Activated B cell treated with CpG ODN at 0.5 μM for 24 hours (primary cell): ENCODE results near the gene MECR. TPM values are rescaled to one million over a fixed set of nuclear protein-coding genes. Genes with fewer than 3 reads are reported as not detected.

Source experiments
- ATAC-seq: fragments of 200-7000 bp; cut with Tn5 transposase; one replicate; pipeline ENCODE4 v1.10.0; 2021; ENCODE audit warnings: low read depth, mild to moderate bottlenecking, moderate library complexity
- CTCF ChIA-PET: fragments of 350-600 bp; sonication (Branson Sonifier 250); formaldehyde crosslinking; loops from one replicate; lab custom pipeline; 2021; ENCODE audit warnings: antibody characterized with exemption; lab: Charles Lee
- POLR2A ChIA-PET: fragments of 350-600 bp; sonication (Branson Sonifier 250); formaldehyde crosslinking; loops from one replicate; lab custom pipeline; 2021; ENCODE audit warnings: antibody characterized with exemption; lab: Charles Lee
- DNase-seq: peaks from one replicate; pipeline ENCODE4 v3.0.0; 2022
- H3K27ac Mint-ChIP-seq: one replicate; pipeline ENCODE4 v1.8.0; 2020; ENCODE audit warnings: mixed read lengths
- H3K27me3 Mint-ChIP-seq: one replicate; pipeline ENCODE4 v1.8.0; 2021; ENCODE audit warnings: mixed read lengths
- H3K36me3 Mint-ChIP-seq: one replicate; pipeline ENCODE4 v1.8.0; 2021; ENCODE audit warnings: low read depth, mixed read lengths
- H3K4me1 Mint-ChIP-seq: one replicate; pipeline ENCODE4 v1.8.0; 2021; ENCODE audit warnings: mixed read lengths
- H3K4me3 Mint-ChIP-seq: one replicate; pipeline ENCODE4 v1.8.0; 2020; ENCODE audit warnings: mild to moderate bottlenecking, mixed read lengths
- H3K9me3 Mint-ChIP-seq: one replicate; pipeline ENCODE4 v1.8.0; 2020; ENCODE audit warnings: mixed read lengths
- intact Hi-C: fragments of 100-400 bp; cut with micrococcal nuclease; formaldehyde crosslinking; loops from one replicate; pipeline ENCODE4 v1.15.1; 2024
- total RNA-seq: library from RNA; stranded (reverse); gene quantifications from 2 replicates; pipeline ENCODE4 v1.2.3, GENCODE V29; 2022
- TF ChIP-seq, protein P1 (sequence below): fragments of 200-600 bp; IDR thresholded peaks from one replicate; pipeline ENCODE4 v1.8.0; 2022; ENCODE audit warnings: antibody characterized with exemption, mild to moderate bottlenecking

The MECR gene
- total RNA-seq, 1 donor from 2014 or later: 18.7 TPM

DNA sequence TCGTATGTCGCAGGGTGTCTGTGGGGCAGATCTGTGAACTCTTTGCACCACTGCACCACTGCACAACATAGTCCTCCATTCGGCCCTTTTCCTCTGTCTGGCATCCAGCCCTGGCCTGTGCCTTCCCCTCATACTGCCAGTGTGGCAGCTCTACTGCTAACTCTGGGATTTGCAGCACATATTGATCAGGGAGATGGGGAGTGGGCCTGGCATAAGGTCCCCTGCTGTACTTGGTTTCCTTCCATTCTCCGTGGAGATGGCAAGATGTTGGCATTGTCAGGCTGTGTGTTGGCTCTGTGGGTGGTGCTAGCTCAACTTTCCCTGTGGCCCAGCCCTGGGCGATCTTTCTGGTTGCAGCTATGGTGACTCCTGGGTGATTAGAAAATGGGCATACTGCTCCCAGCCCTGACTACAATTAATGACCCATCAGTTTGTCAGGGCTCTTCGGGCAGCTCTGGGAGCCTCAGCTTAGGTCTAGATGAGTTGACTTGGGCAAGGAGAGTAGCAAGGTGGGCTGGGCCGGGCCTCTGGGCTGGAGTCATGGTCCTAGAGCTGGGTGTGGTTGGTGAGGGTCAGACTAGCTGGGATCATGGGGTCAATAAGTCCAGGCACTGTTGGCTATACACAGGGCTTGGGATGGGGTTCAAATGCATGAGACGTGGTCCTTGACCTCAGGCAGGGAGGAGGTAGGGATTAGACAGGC lies 17.0 kb upstream of the MECR start:
- TF ChIP-seq, protein P1, sequence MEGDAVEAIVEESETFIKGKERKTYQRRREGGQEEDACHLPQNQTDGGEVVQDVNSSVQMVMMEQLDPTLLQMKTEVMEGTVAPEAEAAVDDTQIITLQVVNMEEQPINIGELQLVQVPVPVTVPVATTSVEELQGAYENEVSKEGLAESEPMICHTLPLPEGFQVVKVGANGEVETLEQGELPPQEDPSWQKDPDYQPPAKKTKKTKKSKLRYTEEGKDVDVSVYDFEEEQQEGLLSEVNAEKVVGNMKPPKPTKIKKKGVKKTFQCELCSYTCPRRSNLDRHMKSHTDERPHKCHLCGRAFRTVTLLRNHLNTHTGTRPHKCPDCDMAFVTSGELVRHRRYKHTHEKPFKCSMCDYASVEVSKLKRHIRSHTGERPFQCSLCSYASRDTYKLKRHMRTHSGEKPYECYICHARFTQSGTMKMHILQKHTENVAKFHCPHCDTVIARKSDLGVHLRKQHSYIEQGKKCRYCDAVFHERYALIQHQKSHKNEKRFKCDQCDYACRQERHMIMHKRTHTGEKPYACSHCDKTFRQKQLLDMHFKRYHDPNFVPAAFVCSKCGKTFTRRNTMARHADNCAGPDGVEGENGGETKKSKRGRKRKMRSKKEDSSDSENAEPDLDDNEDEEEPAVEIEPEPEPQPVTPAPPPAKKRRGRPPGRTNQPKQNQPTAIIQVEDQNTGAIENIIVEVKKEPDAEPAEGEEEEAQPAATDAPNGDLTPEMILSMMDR: no peak
- ATAC-seq: no peak

DNA sequence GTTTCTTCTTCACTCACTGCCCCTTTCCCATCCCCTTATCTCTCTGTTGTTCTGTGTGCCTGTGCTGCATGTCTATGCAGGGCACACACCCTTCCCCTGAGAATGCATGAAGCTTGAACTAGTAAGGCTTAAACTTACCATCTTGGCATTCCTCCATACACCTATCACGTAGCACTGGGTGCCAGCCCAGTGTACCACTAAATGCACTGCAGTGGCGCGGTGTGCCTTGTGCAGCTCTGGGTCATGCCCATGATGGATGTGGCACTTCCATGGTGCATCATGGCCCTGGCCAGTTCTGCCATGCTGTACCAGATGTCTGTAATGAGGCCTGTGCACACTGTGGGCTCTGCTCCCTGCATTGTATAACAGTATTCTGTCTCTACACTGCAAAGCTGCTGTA lies 16.3 kb upstream of the MECR start:
- TF ChIP-seq, protein P1: no peak
- Mint-ChIP-seq H3K9me3 (no peaks in the 10 kb centered on the region), H3K27ac (no peak overlapping the region), H3K27me3 (peaks cover 22% of the 10 kb centered on the region), H3K4me3 (no peak overlapping the region), H3K36me3 (no peaks in the 10 kb centered on the region), H3K4me1 (no peaks in the 10 kb centered on the region)
- intact Hi-C loops: no loop called here
- ChIA-PET CTCF (no interaction called here), POLR2A (no interaction called here)
- no peak for ATAC-seq
- DNase-seq: no peak

More for the DNA sequence above, 17.0 kb upstream of the MECR start:
- Mint-ChIP-seq H3K9me3 (no peaks in the 10 kb centered on the region), H3K4me1 (no peaks in the 10 kb centered on the region), H3K27me3 (peaks cover 21% of the 10 kb centered on the region), H3K4me3 (no peak overlapping the region), H3K36me3 (no peaks in the 10 kb centered on the region), H3K27ac (no peak overlapping the region)
- no peak for DNase-seq
- POLR2A ChIA-PET: no interaction called here
- intact Hi-C loops: no loop called here
- CTCF ChIA-PET: no interaction called here

DNA sequence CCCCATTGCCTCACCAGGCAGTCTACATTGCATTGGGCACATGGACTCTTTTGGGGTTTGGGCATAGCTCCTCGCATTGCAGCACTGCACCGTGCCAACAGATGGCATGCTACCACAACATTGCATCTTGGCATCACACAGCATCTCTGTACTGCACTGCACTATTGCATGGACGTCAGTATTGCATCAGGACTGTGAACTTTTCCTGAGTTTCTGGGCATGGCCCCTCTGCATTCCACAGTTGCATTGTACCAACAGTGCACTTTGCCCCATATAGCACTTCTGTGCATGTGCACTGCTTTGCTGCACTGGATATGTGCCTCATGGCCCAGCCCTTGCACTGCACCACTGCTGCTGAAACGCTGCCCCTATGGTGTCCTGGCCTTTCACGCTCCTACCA lies 15.1 kb upstream of the MECR start:
- H3K27ac Mint-ChIP-seq: no peak overlapping the region
- H3K4me3 Mint-ChIP-seq: no peak overlapping the region
- ATAC-seq (peak; percentile 21), DNase-seq (no peak)
- H3K27me3 Mint-ChIP-seq: peaks cover 29% of the 10 kb centered on the region
- intact Hi-C loops: no loop called here
- TF ChIP-seq, protein P1: no peak
- no peaks in the 10 kb centered on the region for H3K36me3 Mint-ChIP-seq
- ChIA-PET CTCF (no interaction called here), POLR2A (no interaction called here)
- H3K9me3 Mint-ChIP-seq: no peaks in the 10 kb centered on the region
- no peaks in the 10 kb centered on the region for H3K4me1 Mint-ChIP-seq

GRCh38 chr1:29245261-29245660 lies 14.5 kb upstream of the MECR start:
- TF ChIP-seq, protein P1: no peak

GRCh38 chr1:29243871-29244200 lies 13.1 kb upstream of the MECR start:
- H3K36me3 Mint-ChIP-seq: no peaks in the 10 kb centered on the region
- DNase-seq: no peak
- peaks cover 36% of the 10 kb centered on the region for H3K27me3 Mint-ChIP-seq
- H3K27ac Mint-ChIP-seq: no peak overlapping the region
- peaks cover under 1% of the 10 kb centered on the region for H3K4me1 Mint-ChIP-seq
- H3K9me3 Mint-ChIP-seq: no peaks in the 10 kb centered on the region
- POLR2A ChIA-PET: no interaction called here
- no peak overlapping the region for H3K4me3 Mint-ChIP-seq
- ATAC-seq: no peak
- TF ChIP-seq, protein P1: no peak
- CTCF ChIA-PET: no interaction called here
- intact Hi-C loops: no loop called here

More at GRCh38 chr1:29245261-29245660, 14.5 kb upstream of the MECR start:
- CTCF ChIA-PET: no interaction called here
- Mint-ChIP-seq H3K36me3 (no peaks in the 10 kb centered on the region), H3K27me3 (peaks cover 31% of the 10 kb centered on the region), H3K27ac (no peak overlapping the region), H3K9me3 (no peaks in the 10 kb centered on the region), H3K4me1 (no peaks in the 10 kb centered on the region), H3K4me3 (no peak overlapping the region)
- POLR2A ChIA-PET: no interaction called here
- DNase-seq (no peak), ATAC-seq (no peak)
- intact Hi-C loops: no loop called here
